Fibroblast of lung (primary cell): ENCODE measurements around the gene SPOCK1. TPM values are rescaled to one million over a fixed set of nuclear protein-coding genes. Genes with fewer than 3 reads are reported as not detected.

Experiments
- DNase-seq, 2 donors: peaks; one replicate each; pipeline versions ENCODE4 v3.0.0 to v3.0.0-alpha.2; 2010; ENCODE audit warnings: low read depth in 2 of 2
- H2AFZ ChIP-seq: 2 replicates; pipeline ENCODE4 v1.5.1; 2012; ENCODE audit warnings: low read length, control low read depth, inconsistent platforms
- H3K27ac ChIP-seq: 2 replicates; pipeline ENCODE4 v1.5.1; 2011; ENCODE audit warnings: low read length, control low read depth; ENCODE audit not compliant: insufficient read depth
- H3K27me3 ChIP-seq: 2 replicates; pipeline ENCODE4 v1.5.1; 2011; ENCODE audit warnings: mild to moderate bottlenecking, low read length; ENCODE audit not compliant: control insufficient read depth, insufficient read depth
- H3K36me3 ChIP-seq: 2 replicates; pipeline ENCODE4 v1.5.1; 2011; ENCODE audit warnings: low read length; ENCODE audit not compliant: control insufficient read depth, insufficient read depth
- H3K4me1 ChIP-seq: 2 replicates; pipeline ENCODE4 v1.5.1; 2011; ENCODE audit warnings: low read length; ENCODE audit not compliant: control insufficient read depth, insufficient read depth; ENCODE audit errors: extremely low read depth
- H3K4me2 ChIP-seq: 2 replicates; pipeline ENCODE4 v1.5.1; 2011; ENCODE audit warnings: low read length, control low read depth; ENCODE audit not compliant: insufficient read depth; ENCODE audit errors: extremely low read depth
- H3K4me3 ChIP-seq, 4 experiments: fragments of 200-600 bp in 1 of 4; sonication (generic) in 1 of 4; replicated peaks in 1 of 4; 2 replicates each; pipeline ENCODE4 v1.5.1; 2011 to 2016; ENCODE audit warnings: low read length in 4 of 4, low read depth in 3 of 4, mild to moderate bottlenecking in 3 of 4, control low read depth in 2 of 4, inconsistent platforms in 1 of 4, mixed read lengths in 1 of 4; ENCODE audit not compliant: insufficient read depth in 1 of 4; ENCODE audit errors: control extremely low read depth in 1 of 4
- H3K79me2 ChIP-seq: 2 replicates; pipeline ENCODE4 v1.5.1; 2012; ENCODE audit warnings: mild to moderate bottlenecking, low read length, inconsistent platforms; ENCODE audit not compliant: control insufficient read depth, insufficient read depth
- H3K9ac ChIP-seq: 2 replicates; pipeline ENCODE4 v1.5.1; 2011; ENCODE audit warnings: mild to moderate bottlenecking, low read length, control low read depth; ENCODE audit not compliant: insufficient read depth
- H3K9me3 ChIP-seq: 2 replicates; pipeline ENCODE4 v1.5.1; 2012; ENCODE audit warnings: low read depth, low read length; ENCODE audit not compliant: control insufficient read depth, insufficient read depth
- H4K20me1 ChIP-seq: 2 replicates; pipeline ENCODE4 v1.5.1; 2011; ENCODE audit warnings: low read length; ENCODE audit not compliant: control insufficient read depth, insufficient read depth; ENCODE audit errors: extremely low read depth
- EZH2 ChIP-seq: IDR thresholded peaks from 2 replicates; pipeline ENCODE4 v1.5.1; 2012; ENCODE audit warnings: low read length, control low read depth, mild to moderate bottlenecking; ENCODE audit errors: missing control alignments
- polyA plus RNA-seq, 2 donors: library from polyadenylated mRNA; depleted of rRNA in 1 of 2; stranded (reverse) in 1 of 2; unstranded in 1 of 2; fragments of >200 nt; gene quantifications; 2 replicates each; pipeline ENCODE4 v1.2.1, GENCODE V29; 2011 to 2012; ENCODE audit warnings: missing spikeins in 1 of 2
- total RNA-seq: library from RNA; depleted of rRNA; stranded (reverse); fragments of >200 nt; gene quantifications from 2 replicates; pipeline ENCODE4 v1.2.1, GENCODE V29; 2014
- TF ChIP-seq, protein P1 (sequence below), 2 donors: IDR thresholded peaks in 1 of 2; conservative IDR thresholded peaks in 1 of 2; 1 replicate in 1 of 2; 2 replicates in 1 of 2; pipeline ENCODE4 v1.5.1; 2011 to 2012; ENCODE audit warnings: low read length in 2 of 2, control low read depth in 1 of 2, inconsistent platforms in 1 of 2, low read depth in 1 of 2, mild to moderate bottlenecking in 1 of 2

Gene SPOCK1
- total and polyA plus RNA-seq, 2 donors (not counting 1 experiment from before 2014, with no cell fraction given), result 11.1 to 34.9 TPM

DNA sequence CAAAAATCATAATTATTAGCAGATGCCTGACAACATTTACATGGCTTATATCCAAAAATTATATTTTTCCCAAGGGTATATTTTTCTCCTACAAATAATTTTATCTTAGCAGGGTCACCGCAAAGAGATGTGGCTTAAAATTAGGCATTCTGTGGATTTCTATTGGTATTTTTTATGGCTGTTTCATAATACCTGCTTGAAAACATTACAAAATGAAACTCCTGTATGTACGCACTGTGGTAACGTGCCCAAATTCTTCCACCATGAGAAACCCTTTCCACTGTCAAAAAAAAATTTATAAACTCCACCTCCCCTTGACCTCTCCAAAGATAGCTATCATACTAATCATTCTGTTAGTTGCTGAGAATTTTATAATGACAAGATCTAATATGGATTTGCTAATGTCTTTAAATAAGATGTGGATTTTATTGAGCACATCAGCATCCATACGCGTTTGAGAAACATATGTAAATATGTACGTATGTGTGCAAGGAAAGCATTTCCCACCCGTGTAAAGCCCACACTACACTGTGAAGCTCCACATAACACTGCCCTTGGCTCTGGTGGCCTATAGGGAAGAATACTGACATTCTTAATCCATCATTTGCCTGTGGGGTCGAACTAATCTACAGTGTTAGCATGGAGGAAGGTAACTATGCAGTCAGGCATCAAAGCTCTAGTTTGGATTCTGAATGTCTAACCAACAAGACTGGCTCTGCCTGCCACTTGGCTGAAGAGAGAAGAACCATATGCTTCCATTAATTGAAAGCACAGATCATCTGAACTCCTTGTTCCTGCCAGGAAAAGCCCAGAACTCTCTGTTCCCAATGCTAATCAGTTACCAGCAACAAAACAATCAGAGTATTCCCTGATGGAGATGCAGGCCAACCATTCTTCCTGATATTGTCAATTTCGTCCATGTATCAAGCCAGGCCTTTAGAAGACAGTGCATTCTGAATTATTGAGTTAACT is 244.7 kb downstream of the SPOCK1 start:
- peak in 1 of 2 donors; percentile 83 for DNase-seq
- no peaks in the 10 kb centered on the region for H3K36me3 ChIP-seq
- H3K4me2 ChIP-seq, result no peak overlapping the region
- no peaks in the 10 kb centered on the region for H3K79me2 ChIP-seq
- TF ChIP-seq EZH2, result no peak
- TF ChIP-seq, protein P1, sequence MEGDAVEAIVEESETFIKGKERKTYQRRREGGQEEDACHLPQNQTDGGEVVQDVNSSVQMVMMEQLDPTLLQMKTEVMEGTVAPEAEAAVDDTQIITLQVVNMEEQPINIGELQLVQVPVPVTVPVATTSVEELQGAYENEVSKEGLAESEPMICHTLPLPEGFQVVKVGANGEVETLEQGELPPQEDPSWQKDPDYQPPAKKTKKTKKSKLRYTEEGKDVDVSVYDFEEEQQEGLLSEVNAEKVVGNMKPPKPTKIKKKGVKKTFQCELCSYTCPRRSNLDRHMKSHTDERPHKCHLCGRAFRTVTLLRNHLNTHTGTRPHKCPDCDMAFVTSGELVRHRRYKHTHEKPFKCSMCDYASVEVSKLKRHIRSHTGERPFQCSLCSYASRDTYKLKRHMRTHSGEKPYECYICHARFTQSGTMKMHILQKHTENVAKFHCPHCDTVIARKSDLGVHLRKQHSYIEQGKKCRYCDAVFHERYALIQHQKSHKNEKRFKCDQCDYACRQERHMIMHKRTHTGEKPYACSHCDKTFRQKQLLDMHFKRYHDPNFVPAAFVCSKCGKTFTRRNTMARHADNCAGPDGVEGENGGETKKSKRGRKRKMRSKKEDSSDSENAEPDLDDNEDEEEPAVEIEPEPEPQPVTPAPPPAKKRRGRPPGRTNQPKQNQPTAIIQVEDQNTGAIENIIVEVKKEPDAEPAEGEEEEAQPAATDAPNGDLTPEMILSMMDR (conservative IDR thresholded peaks at IDR 0.05 in 1 of 2, IDR thresholded peaks at IDR 0.05 in 1 of 2; ENCODE audit: low read depth in 1 of 2, low read length in 2 of 2), result no peak
- H3K9ac ChIP-seq, result no peak overlapping the region
- H3K4me1 ChIP-seq, result peaks cover 5% of the 10 kb centered on the region
- H3K9me3 ChIP-seq, result no peaks in the 10 kb centered on the region
- no peaks in the 10 kb centered on the region for H4K20me1 ChIP-seq
- peak overlapping the region; percentile 34 for H3K27ac ChIP-seq
- H2AFZ ChIP-seq, result no peak overlapping the region
- no peaks in the 10 kb centered on the region for H3K27me3 ChIP-seq
- no peak overlapping the region for H3K4me3 ChIP-seq

DNA sequence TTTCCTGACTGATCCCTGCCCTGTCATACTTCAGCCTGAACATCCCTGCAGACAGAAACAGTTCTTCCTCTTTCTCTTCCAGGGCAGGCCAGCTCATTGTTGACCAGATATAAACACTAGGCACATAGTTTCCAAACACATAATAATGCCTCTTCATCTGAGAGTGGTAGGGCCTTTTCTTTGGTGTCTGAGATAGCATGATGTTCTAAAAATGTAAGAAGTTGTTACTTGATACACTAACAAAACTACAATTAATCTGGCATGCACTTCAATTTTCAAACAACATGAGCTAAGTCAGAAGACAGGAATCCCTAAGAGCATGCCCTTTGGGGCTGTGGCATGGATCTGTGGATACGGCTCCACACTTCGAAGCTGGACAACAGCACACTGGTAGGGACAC is 246.6 kb downstream of the SPOCK1 start:
- peak in 1 of 2 donors; percentile 62 for DNase-seq
- Histone ChIP-seq H3K4me2 (no peak overlapping the region), H2AFZ (no peak overlapping the region), H3K27me3 (no peaks in the 10 kb centered on the region), H3K79me2 (no peaks in the 10 kb centered on the region), H3K9ac (no peak overlapping the region), H3K9me3 (no peaks in the 10 kb centered on the region), H3K4me3 (no peak overlapping the region), H3K4me1 (peaks cover 5% of the 10 kb centered on the region), H3K27ac (peak overlapping the region; percentile 28), H3K36me3 (no peaks in the 10 kb centered on the region), H4K20me1 (no peaks in the 10 kb centered on the region)
- TF ChIP-seq, protein P1 (conservative IDR thresholded peaks at IDR 0.05 in 1 of 2, IDR thresholded peaks at IDR 0.05 in 1 of 2; ENCODE audit: low read depth in 1 of 2, low read length in 2 of 2), result no peak
- no peak for TF ChIP-seq EZH2

DNA sequence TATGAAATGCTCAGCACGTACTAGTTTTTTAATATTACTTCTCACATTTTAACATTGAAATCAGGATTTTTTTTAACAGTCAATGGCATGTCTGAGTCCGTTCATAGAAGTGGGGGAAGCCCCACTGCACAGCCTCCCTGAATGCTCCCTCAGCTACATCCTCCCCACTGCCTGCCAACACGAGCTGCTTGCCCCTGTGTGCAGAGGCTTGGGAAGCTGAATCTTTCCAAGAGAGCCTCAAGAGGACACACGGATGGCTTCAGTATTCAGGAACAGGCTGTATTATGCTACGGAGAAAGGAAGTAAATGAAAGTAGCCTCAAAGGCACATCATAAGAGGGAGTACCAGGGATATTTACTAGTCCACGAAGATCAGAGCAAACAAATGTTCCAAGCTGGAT is 248.7 kb downstream of the SPOCK1 start:
- TF ChIP-seq, protein P1 (conservative IDR thresholded peaks at IDR 0.05 in 1 of 2, IDR thresholded peaks at IDR 0.05 in 1 of 2; ENCODE audit: low read depth in 1 of 2, low read length in 2 of 2), result no peak
- no peak for TF ChIP-seq EZH2
- Histone ChIP-seq H3K9ac (no peak overlapping the region), H3K9me3 (no peaks in the 10 kb centered on the region), H3K4me1 (peaks cover 5% of the 10 kb centered on the region), H3K4me3 (no peak overlapping the region), H3K27me3 (no peaks in the 10 kb centered on the region), H3K36me3 (no peaks in the 10 kb centered on the region), H3K27ac (no peak overlapping the region), H4K20me1 (no peaks in the 10 kb centered on the region), H3K79me2 (no peaks in the 10 kb centered on the region), H2AFZ (no peak overlapping the region), H3K4me2 (no peak overlapping the region)
- no peak for DNase-seq
